22Rv1 (cell line): ENCODE results near the gene SH3BGRL2.

Source experiments
- CTCF ChIP-seq: fragments of 450-650 bp; IDR thresholded peaks from 2 replicates; pipeline ENCODE4 v1.5.1; 2017; ENCODE audit warnings: mild to moderate bottlenecking
- ZFX ChIP-seq: fragments of 450-650 bp; IDR thresholded peaks from 2 replicates; pipeline ENCODE4 v1.6.1; 2017; ENCODE audit warnings: antibody characterized with exemption, borderline replicate concordance

DNA sequence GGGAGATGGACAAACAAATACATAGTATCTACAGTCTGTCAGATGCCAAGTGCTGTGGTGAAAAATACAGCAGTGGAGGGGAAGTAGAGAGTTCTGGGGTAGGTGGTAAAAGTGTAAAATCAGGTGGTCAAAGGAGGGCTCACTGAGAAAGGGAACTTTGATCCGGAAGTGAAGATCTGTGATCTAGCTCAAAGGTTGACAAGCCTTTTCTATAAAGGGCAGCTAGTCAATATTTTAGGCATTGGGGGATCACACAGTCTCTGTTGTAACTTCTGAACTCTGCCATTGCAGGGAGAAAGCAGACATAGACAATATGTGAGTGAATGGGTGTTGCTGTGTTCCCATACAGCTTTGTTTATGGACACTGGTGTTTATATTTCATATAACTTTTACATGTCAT, 38.6 kb downstream of the SH3BGRL2 start:
- TF ChIP-seq CTCF: no peak
- no peak for TF ChIP-seq ZFX
